ENCODE data around the gene CHGA. TPM values are rescaled to one million over a fixed set of nuclear protein-coding genes. Genes with fewer than 3 reads are reported as not detected.
A peak's percentile ranks its signal among the peaks of the same experiment; 100 is the strongest.

CHGA gene
- total RNA-seq, 1 experiment from 2014 or later = not detected

DNA sequence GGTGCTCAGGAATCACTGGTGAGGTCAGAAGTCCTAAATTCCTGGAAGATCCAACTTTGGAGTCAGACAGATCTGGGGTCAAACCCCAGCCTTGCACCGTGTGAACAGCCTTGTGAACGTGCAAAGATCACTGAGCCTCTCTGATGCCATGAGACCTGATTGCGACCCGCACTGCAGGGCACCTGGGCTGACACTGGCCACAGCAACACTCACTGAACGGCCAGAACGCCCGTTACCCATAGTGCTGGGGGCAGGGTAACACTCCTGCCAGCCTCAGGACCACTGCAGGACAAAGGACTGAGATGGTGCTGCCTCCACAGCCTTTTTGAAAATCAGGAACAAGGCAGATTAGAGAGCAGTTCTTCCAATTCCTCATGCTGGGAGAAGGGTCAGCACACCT, 28.3 kb downstream of the CHGA start:
- intact Hi-C loops (cut with micrococcal nuclease; ENCODE audit: unreplicated experiment) = loop anchor here (10.0 kb wide), 1 partner anchor 184 kb away; no protein-coding TSS in a partner anchor
- CTCF ChIA-PET = interaction anchor here (1.0 kb wide), 1 partner anchor 181 kb away, joined by 6 read pairs; no protein-coding TSS in a partner anchor

DNA sequence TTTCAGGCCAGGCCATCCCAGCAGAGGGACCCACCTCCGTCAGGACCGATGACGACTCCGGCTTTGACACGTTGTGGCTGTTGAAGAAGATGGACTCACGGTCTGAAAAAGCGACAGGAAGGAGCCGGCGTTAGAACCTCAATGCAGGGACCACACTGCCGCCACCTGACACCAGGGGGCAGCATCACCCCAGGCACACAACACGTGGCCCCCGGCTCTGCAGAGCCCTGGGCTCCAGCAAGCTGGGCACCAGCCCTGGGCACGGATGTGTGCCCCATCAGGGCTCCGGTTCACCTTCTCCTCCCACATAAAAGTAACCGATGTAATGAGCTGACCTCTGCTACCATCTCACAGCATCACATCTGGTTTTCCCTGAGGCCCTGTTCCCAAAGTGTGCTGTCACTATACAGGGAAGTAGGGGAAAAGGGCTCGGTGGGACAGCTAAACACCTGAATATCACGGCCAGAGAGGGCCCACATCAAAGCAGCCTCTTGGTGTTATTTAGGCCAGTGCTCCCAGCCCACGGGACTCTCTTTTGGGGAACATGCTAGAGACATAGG, 29.0 kb downstream of the CHGA start:
- in situ Hi-C loops (cut with HindIII; ENCODE audit: low pct_unique_long_range_greater_than_20kb, low sequenced_read_pairs) = no loop called here
- no peaks in the 10 kb centered on the region for H3K9me3 ChIP-seq (ENCODE audit: control insufficient read depth, insufficient read depth, low read depth, low read length)

More for the DNA sequence above, 28.3 kb downstream of the CHGA start:
- H3K36me3 ChIP-seq (ENCODE audit: control insufficient read depth, insufficient read depth, low read length) = no peaks in the 10 kb centered on the region
- H3K4me1 ChIP-seq (ENCODE audit: control insufficient read depth, insufficient read depth, low read length) = no peaks in the 10 kb centered on the region
- H3K4me3 ChIP-seq (ENCODE audit: low read depth in 2 of 2, low read length in 2 of 2) = no peak overlapping the region
- no peak overlapping the region for H3K27ac ChIP-seq (ENCODE audit: low read length)
- no TSS peak for BruUV-seq (replicated peaks)
- in situ Hi-C loops (cut with HindIII; ENCODE audit: low pct_unique_long_range_greater_than_20kb, low sequenced_read_pairs) = no loop called here
- no peak for DNase-seq (ENCODE audit: low read depth, low spot score)
- H3K27me3 ChIP-seq (ENCODE audit: control insufficient read depth, insufficient read depth, low read length) = no peaks in the 10 kb centered on the region
- TF ChIP-seq POLR2AphosphoS5 (IDR thresholded peaks at IDR 0.05; ENCODE audit: low read depth, low read length) = no peak
- no peak for TF ChIP-seq TCF7L2 (IDR thresholded peaks at IDR 0.05; ENCODE audit: low read depth, low read length)
- TF ChIP-seq, protein P1, sequence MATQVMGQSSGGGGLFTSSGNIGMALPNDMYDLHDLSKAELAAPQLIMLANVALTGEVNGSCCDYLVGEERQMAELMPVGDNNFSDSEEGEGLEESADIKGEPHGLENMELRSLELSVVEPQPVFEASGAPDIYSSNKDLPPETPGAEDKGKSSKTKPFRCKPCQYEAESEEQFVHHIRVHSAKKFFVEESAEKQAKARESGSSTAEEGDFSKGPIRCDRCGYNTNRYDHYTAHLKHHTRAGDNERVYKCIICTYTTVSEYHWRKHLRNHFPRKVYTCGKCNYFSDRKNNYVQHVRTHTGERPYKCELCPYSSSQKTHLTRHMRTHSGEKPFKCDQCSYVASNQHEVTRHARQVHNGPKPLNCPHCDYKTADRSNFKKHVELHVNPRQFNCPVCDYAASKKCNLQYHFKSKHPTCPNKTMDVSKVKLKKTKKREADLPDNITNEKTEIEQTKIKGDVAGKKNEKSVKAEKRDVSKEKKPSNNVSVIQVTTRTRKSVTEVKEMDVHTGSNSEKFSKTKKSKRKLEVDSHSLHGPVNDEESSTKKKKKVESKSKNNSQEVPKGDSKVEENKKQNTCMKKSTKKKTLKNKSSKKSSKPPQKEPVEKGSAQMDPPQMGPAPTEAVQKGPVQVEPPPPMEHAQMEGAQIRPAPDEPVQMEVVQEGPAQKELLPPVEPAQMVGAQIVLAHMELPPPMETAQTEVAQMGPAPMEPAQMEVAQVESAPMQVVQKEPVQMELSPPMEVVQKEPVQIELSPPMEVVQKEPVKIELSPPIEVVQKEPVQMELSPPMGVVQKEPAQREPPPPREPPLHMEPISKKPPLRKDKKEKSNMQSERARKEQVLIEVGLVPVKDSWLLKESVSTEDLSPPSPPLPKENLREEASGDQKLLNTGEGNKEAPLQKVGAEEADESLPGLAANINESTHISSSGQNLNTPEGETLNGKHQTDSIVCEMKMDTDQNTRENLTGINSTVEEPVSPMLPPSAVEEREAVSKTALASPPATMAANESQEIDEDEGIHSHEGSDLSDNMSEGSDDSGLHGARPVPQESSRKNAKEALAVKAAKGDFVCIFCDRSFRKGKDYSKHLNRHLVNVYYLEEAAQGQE (IDR thresholded peaks at IDR 0.05; ENCODE audit: insufficient read depth in 1 of 2, low read depth in 2 of 2, low read length in 1 of 2) = no peak
- no peak for TF ChIP-seq SIN3A (IDR thresholded peaks at IDR 0.05; ENCODE audit: borderline replicate concordance, insufficient read depth, low read depth, low read length)
- TF ChIP-seq, protein P2, sequence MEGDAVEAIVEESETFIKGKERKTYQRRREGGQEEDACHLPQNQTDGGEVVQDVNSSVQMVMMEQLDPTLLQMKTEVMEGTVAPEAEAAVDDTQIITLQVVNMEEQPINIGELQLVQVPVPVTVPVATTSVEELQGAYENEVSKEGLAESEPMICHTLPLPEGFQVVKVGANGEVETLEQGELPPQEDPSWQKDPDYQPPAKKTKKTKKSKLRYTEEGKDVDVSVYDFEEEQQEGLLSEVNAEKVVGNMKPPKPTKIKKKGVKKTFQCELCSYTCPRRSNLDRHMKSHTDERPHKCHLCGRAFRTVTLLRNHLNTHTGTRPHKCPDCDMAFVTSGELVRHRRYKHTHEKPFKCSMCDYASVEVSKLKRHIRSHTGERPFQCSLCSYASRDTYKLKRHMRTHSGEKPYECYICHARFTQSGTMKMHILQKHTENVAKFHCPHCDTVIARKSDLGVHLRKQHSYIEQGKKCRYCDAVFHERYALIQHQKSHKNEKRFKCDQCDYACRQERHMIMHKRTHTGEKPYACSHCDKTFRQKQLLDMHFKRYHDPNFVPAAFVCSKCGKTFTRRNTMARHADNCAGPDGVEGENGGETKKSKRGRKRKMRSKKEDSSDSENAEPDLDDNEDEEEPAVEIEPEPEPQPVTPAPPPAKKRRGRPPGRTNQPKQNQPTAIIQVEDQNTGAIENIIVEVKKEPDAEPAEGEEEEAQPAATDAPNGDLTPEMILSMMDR (IDR thresholded peaks at IDR 0.05) = no peak
- POLR2A ChIA-PET = interaction anchor here (0.7 kb wide), 1 partner anchor 160 kb away, joined by 3 read pairs; no protein-coding TSS in a partner anchor
- no peaks in the 10 kb centered on the region for H3K9me3 ChIP-seq (ENCODE audit: control insufficient read depth, insufficient read depth, low read depth, low read length)
- ATAC-seq = no peak

More for the DNA sequence above, 29.0 kb downstream of the CHGA start:
- Histone ChIP-seq H3K4me1 (ENCODE audit: control insufficient read depth, insufficient read depth, low read length) (no peaks in the 10 kb centered on the region), H3K27ac (ENCODE audit: low read length) (no peak overlapping the region), H3K27me3 (ENCODE audit: control insufficient read depth, insufficient read depth, low read length) (no peaks in the 10 kb centered on the region), H3K4me3 (ENCODE audit: low read depth in 2 of 2, low read length in 2 of 2) (no peak overlapping the region), H3K36me3 (ENCODE audit: control insufficient read depth, insufficient read depth, low read length) (no peaks in the 10 kb centered on the region)
- no peak for TF ChIP-seq POLR2AphosphoS5 (IDR thresholded peaks at IDR 0.05; ENCODE audit: low read depth, low read length)
- TF ChIP-seq SIN3A (IDR thresholded peaks at IDR 0.05; ENCODE audit: borderline replicate concordance, insufficient read depth, low read depth, low read length) = no peak
- TF ChIP-seq, protein P2 (IDR thresholded peaks at IDR 0.05) = peak; percentile 90
- TF ChIP-seq, protein P1 (IDR thresholded peaks at IDR 0.05; ENCODE audit: insufficient read depth in 1 of 2, low read depth in 2 of 2, low read length in 1 of 2) = 0 out of 4 replicates have a peak, but pooled peaks of 1 of the 2 experiments have one; percentile 44
- no peak for TF ChIP-seq TCF7L2 (IDR thresholded peaks at IDR 0.05; ENCODE audit: low read depth, low read length)
- CTCF ChIA-PET = interaction anchor here (0.5 to 1.0 kb wide), 4 partner anchors 53 to 182 kb away, joined by 3 to 6 read pairs (median 4); no protein-coding TSS in a partner anchor
- peak; percentile 97 for ATAC-seq
- peak; percentile 46 for DNase-seq (ENCODE audit: low read depth, low spot score)
- BruUV-seq (replicated peaks) = no TSS peak
- POLR2A ChIA-PET = interaction anchor here (0.7 kb wide), 1 partner anchor 159 kb away, joined by 3 read pairs; no protein-coding TSS in a partner anchor
- intact Hi-C loops (cut with micrococcal nuclease; ENCODE audit: unreplicated experiment) = loop anchor here (10.0 kb wide), 1 partner anchor 183 kb away; no protein-coding TSS in a partner anchor

Measured in Panc1 (cell line).